Non-pigmented ciliary epithelial cell (primary cell): ENCODE data around the gene ABCC8.

ENCODE experiments used
- DNase-seq: peaks from one replicate; pipeline ENCODE4 v3.0.0-alpha.2; 2010; ENCODE audit warnings: low read depth

Gene ABCC8

DNA sequence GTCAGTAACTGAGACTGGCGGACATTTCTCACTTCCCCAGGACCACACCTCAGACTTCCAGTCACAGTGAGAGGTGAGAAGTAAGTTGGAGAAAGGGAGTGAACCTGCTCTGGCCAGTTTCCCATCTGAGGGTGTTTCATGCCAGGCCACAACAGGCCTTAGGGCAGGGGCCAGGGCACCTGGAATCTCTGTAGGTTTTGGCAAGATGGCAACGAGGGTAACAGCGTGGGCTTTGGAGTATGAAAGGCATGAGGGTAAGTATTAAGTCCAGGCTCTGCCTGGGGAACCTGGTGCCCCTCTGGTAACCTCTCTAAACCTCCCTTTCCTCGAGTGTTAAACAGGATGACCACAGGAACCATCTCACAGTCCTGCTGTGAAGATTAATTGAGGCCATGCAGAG, 28.5 kb upstream of the ABCC8 start:
- no peak for DNase-seq

DNA sequence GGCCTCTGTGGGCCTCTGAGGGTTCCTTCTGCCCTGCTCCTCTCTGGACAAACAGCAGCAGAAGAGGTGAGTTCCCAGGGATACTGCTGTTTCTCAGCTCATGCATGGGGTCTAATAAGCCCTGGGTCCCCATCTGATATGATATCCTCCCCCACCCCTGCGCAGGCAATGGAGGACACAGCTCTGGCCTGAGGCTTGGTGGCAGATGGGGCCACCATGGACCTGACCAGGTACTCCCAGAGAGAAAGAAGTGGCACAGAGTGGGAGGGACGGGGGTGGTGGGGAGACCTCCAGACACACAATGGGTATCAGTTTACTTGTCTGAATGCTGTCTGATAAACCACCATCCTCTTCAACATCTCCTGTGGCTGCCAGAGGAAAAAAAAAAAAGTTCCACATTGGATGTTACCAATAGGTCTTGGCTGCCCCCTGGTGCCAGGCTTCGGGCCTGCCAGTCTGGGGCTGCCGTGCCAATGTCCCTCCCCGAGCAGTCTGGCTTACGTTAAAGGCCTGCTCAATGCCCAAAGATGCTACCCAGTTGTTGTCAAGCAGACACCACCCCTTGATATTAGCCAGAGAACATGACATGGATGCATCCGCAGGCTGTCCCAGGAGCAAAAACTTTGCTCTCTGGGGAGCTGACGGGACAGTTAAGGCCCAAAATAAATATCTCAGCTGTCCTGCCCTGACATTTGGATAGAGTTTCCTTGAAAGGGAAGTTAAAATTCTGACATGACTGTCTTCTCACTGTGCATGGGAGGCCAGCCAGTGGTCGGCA, 27.9 kb upstream of the ABCC8 start:
- DNase-seq = no peak

DNA sequence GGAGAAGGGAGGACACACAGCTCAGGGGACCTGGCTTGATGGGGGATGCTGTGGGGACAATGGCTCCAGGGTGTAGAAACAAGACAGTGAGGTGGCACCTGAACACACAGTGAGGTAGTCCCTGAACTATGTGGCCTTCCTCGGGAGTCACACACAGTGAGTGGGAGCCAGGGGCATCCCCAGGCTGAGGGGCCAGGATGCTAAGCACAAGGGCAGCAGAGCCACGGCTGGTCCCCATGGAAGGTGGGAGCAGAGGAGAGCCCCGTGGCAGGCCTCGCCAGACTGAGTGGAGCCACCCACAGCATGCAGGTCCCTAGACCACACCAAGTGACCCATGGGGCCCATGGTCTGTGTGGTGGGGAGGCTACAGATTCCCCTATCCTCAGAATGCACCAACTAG, 26.0 kb upstream of the ABCC8 start:
- no peak for DNase-seq

DNA sequence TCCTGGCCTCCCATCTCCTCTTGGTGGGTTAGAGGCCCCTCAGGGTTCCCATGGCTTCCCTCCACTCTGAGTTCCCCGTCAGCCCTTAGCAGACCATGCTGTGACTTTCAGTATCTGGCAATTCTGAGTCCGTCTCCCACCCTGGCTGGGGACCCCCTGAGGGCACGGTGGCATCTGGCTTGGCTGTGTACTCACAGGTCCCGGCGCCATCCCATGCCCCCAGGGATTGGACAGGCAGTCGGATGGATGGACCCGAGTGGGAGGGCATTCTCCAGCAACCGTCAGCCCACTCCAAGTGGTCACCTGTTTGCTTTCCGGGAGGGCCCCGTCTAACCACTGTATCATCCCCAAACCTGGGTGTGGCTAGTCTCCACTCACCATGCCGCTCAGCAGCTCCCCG, 24.0 kb upstream of the ABCC8 start:
- DNase-seq = no peak

DNA sequence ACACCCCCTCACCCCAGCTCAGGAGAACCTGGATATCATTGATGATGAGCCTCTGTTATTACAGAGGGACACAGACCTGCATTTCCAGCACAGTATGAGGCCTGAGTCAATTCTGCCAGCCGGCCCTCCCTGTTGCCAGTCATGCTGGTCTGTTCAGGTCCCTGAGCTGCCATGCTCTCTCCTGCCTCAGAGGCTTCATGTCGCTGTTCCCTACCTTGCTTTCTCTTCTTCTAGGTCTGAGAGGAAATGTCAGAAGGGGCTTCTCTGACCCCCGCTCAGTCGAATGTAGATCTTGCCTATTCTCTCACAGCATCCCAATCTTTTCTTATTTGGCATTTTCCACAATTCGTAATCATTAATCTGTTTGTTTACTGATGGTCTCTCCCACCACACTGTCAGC, 21.8 kb upstream of the ABCC8 start:
- DNase-seq = no peak

DNA sequence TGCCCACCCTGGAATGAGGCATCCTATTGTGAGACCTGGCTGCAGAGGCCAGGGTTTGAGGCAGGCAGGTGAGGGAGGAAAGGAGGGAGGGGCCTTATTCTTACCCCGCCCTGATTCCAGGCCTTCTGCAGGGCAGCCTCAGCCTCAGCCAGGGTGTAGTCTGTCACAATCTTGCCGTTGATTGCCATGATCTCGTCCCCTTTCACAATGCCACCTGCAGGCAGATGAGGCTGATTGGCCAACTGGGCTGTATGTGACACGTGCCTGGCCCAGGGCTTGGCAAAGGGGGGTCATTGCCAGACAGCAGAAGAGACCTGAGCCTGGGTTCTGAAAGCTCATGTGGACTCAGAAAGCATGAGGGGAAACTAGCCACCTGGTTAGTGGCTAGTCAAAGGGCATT, 21.4 kb upstream of the ABCC8 start:
- no peak for DNase-seq

DNA sequence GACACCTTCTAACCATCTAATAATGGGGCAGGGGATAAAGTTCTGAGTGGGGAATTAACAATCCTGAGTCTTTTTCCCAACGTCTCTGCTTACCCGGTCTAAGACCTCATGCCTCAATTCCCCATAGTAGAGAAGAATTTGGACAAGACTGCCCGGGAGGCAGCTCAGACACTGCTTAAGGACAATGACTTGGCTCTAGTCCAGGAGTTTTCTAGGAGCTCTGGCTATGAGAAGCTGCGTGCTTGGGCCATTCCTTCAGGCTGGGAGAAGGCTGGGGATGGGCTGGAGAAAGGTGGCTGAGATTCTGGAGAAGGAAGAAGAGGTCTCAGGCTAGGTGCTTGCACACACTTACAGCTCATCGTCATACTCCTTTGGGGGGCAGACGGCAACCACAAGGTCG, 19.8 kb upstream of the ABCC8 start:
- no peak for DNase-seq

DNA sequence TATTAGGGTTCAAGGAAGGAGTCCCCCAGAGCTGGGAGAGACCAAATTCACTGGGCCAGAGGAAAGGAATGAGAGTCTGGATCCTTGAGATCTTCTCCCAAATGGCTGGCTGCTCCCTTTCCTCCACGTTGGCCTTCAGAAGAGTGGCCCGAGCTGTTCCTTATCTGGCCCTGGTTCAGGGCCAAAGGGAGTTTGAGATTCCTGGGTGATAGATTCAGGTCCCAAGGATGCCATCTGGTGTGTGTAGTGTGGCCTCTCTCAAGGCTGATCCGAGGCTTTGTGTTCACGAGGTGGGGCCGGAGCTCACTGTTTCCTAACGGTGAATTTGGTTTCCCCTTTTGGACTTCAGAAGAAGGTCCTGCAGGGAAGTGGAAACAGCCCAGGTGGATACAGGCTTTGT, 17.4 kb upstream of the ABCC8 start:
- no peak for DNase-seq

DNA sequence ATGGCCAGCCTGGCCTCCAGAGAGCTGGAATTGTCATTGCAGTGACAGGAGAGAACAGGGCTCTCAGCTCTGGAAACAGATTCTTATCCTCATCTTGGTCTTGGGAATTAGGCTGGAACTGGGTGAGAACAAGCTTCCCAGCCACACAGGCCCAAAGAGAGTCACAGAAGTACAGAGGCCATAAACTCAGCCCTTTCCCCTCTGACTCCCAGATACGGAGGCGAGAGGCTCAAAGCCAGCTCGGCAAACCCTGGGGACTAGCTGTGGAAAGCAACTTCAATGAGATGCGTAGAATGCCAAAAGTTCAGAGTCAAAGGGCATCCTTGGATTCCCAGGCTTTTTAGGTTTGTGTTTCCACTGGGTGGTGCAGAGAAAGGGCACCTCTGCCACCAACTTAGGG, 14.3 kb upstream of the ABCC8 start:
- DNase-seq = no peak

DNA sequence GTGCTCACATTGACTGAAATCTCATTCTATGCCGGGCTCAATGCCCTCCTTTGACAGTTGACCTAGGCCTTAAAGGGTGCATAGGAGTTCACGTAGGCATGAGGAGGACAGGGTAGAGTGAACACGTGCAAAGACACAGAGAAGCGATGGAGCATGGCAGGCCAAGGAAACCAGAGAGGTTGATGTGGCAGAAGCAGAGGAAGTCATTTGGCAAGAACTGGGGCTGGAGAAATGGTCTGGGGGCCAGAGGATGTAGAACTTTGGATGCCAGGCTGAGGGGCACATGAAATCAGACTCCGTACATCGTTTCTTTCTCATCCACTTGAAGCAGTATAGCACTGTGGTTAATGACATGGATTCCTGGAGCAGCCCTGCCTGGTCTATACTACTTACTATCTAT, 13.6 kb upstream of the ABCC8 start:
- no peak for DNase-seq

DNA sequence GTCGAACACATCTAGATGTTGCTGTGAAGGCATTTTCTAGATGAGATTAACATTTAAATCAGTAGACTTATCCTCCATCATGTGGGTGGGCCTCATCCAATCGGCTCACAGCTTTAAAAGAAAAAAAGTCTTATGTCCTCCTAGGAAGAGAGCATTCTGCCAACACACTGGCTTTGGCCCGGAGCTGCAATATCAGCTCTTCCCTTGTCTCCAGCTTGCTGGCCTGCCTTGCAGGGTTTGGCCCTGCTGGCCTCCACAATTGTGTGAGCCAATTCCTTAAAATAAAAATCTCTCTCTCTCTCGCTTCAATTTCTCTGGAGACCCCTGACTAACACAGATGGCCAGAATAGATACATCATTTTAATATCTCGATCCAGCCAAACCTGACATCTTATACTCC, 13.1 kb upstream of the ABCC8 start:
- DNase-seq = no peak

DNA sequence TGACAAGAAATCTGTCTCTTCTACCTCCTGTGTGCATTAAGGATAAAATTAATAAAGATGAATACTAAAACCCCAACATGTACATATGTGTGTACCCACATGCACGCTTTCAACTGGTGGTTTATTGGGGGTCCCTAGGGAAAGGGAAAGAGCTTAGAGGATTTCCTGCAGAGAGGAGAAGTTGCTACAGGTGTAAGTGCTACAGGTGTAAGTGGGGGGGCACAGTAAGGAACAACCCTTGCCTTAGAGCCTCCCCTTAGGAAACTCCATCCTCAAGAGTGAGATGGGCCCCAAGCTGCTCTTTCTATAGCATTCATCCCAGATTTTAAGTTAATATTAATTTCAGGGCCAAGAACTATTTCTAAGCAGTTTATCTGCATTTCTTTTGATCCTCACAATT, 11.9 kb upstream of the ABCC8 start:
- no peak for DNase-seq

DNA sequence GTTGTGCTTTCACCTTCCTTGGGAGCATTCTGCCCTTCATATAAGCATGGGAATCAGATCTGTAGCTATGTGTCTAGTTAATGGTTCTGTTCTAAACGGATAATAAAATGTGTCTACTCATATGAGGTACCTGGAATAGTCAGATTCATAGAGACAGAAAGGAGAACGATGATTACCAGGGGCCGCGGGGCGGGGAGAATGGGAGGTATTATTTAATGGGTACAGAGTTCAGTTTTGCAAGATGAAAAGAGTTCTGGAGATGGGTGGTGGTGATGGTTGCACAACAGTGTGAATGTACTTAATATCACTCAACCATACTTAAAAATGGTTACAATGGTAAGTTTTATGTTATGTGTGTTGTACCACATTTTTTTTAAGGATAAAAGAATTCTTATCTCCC, 10.0 kb upstream of the ABCC8 start:
- DNase-seq = no peak

DNA sequence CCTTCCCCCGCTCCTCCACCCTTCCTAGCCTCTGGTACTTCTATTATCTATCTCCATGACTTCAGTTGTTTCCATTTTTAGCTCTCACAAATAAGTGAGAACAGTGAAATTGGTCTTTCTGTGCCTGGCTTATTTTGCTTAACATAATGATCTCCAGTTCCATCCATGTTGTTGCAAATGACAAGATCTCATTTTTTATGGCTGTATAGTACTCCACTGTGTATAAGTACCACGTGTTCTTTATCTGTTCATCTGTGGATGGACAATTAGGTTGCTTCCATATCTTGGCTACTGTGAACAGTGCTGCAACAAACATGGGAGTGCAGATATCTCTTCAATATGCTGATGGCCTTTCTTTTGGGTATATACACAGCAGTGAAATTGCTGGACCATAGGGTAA, 6.9 kb upstream of the ABCC8 start:
- no peak for DNase-seq

DNA sequence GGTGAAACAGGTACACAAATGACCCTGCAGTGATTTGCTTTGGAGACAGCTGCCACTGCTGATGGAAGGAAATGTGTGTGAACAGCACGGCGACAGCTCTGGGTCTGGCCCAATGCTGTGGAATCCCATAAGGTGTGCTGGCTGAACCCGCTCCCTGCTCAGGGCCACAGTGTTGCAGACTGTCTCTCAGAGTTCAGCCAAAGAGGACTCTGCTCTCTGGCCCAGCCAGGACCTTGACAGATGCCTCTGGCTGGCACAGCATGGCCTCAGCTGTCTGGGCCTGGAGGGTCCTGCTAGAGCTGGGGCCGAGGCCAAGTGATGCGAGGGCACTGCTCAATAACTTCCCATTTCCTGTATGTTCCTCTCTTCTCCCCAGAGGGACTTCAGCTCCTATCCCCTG, 5.3 kb upstream of the ABCC8 start:
- DNase-seq = no peak

DNA sequence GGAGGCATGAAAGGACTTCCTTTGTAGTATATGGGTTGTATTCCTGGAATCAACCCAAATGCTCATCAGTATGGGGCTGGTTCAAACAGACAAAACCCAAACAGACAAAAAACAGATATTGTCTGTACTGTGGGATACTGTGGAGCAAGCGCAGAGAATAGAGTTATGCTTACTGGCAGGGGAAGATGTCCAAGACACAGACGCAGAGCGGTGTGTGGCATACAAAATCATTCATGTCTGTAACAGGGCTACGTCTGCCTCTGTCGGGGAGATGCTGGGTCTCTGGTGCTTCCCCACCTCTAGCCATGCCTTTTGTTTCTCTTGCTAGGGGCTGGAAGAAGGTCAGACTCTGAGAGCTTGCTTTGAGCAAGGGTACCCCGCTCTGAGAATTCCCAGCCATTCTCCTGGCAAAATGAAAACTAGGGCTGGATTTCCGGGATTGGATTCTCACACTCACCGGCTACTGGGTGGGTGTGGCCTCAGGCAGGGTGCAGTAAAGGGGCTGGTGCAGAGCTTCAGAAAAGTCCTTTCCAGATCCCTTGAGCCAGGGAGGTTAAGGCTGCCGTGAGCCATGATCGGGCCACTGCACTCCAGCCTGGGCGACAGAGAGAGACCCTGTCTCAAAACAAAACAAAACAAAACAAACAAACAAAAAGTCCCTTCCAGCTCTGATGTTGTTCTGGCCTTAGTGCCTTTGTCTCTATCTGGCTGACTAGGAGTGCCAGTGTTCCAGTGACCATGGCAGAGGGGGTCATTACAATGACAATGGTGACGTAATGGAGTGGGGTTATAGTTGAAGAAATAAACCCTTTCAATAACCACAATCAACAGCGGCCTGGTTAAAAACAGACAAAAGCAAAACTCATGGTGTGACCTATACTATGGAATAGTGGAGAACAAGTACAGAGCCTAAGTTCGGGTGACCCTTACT, 2.9 kb upstream of the ABCC8 start:
- no peak for DNase-seq

DNA sequence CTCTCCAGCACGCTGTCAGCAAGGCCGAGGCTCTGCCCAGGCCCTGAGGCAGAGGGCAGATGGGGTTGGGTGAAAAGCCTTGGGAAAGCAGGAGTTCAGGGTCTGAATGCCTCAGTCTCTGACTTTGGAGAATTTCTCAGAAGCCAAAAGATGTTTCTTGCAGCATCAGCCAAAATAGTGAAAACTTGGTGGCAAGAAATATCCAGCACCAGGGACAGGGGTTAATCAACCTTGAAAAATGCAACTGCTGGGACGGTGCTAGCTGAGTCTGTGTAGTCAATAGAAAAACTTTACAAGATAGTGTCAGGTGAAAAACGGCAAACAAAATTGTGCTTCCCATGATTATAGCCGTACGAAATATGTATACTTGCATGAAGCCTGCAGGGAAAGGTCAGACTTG, 1.4 kb upstream of the ABCC8 start:
- no peak for DNase-seq

DNA sequence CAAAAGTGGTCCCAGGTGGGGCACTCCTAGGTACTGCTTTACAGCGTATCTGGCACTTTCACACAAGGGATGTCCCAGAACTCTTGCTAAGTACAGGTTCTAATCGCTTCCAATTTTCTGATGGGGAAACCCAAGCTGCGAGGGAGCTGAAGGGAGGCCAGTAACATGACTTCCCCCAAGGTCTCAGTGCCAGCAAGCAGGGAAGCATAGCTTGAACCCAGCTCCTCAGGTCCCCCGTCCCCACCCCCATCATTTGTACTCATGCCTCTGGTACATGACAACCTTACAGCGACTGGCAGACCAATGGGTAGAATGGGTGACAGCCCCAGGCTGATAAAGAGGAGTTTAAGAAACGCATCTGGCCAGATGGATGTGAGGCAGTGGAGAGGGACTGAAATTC, 716 bp upstream of the ABCC8 start:
- DNase-seq = no peak

DNA sequence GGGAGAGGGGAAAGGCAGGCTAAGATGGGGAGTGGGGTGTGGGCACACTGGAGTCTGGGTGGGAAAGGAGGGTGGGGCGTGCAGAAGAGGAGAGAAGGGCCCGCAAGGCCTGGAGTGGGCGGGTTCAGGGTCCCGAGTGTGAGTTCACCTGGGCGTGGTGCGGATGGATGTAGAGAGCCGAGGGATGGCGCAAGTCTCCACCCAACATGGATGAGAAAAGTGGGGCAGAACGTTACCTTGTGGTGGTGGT, 364 bp upstream of the ABCC8 start:
- no peak for DNase-seq

DNA sequence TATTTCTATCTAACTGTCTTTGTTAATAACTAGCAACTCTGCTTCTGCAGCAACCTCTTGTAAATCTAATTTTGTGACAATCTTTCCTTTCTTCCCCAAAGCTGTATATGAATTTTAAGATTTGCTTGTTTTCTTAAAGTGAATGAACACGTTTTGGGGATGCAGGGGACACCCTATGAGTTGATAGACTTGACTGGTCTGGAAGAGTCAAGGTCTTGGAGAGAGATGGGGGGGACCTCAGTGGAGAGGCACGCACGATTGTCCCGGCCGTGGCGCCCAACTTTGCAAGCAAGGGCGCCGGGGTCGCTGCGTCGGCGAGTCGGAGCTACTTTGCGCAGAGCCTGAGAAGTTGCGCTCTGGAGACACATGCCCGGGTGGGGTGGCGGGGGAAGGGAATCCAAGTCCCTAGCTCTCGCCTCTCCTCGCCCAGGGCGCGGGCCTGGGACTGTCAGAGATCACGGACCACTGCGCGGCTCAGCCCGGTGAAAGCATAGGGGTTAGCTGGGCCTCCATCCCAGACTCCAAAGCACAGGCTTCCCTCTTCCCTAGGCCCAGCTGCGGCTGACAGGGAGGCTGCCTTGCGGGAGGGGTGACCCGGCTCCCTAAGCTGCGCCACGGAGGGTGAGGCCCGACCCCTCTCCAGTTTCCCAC, 854 bp downstream of the ABCC8 start:
- no peak for DNase-seq

DNA sequence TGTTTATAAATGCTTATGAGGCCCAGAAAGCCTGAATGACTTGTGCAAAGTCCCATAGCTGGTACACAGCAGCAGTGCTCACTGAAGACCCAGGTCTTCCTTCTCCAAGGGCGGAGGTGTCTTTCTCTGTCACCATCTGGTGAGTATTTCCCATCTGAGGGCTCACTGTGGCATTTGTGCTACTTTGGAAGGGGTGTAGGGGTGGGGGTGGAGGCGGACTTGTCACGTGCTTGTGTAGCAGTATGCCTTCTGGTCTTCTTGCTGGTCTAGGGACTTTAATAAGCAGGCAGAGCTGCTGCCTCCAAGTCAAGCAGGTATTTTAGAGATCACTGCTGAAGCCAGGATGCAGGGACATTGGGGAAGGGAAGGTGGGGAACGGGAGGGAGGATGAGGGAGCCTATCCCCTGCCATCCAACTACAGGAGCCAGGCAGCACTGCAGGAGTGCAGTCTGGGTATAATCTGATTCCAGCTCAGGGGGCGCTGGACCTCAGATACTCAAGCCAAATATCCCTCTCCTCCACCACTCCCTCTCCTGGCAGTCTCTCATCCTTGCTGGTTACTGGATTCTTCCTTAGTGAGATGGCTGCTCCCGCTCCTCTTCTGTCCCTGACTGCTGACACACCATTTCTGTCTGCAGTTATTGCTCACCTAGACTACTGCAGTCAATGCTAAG, 3.4 kb downstream of the ABCC8 start:
- no peak for DNase-seq

DNA sequence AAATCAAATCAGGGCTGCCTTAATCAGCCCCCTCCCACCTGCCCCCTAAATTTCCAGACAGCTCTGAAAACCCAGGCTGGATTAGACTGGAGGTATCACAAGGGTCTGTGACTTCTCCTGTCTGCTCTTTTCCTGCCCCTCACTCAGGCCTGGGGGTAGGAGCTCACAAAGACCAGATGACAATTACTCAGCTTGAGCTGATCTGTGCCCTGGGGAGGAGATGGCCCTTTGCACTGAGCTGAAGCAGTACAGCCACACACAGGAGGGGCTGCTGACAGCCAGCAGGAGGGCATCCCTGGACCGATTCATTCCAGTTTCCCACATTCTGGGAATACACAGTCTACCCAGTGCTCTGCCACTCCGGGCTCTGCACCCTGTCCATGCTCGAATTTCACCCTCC, 4.2 kb downstream of the ABCC8 start:
- no peak for DNase-seq

DNA sequence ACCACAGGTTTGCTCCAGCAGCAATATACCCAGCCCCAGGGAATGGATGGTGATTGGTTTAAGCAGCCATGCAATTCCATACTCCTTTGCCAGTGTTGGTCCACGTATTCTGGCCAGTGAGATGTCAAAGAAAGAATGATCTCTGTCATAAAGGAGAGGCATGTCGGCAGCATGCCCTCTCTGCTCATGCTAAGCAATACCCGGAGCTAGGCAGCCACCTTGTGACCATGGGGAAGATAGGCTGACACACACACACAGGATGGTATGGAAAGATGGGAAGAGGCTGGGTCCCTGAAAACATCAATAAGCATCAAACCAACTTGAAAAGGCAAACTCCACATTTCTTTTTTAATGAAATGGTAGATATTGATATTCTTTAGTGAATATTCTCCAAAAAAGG, 5.1 kb downstream of the ABCC8 start:
- no peak for DNase-seq
